Right lobe of liver (tissue), 6 donors: ENCODE measurements around the gene FER. TPM values are rescaled to one million over a fixed set of nuclear protein-coding genes. Genes with fewer than 3 reads are reported as not detected.
"Not testable (repeated sequence)": the region's sequence is repeated elsewhere in the genome, so short reads cannot be mapped to it uniquely, and the experiment has no call there.

Source experiments
- ATAC-seq, 4 donors: fragments of 200-7000 bp; cut with Tn5 transposase; one replicate each; pipeline ENCODE4 v1.9.1; 2020; ENCODE audit warnings: mild to moderate bottlenecking in 4 of 4, moderate library complexity in 4 of 4
- DNase-seq, 3 donors: peaks; one replicate each; pipeline ENCODE4 v3.0.0-alpha.2; 2020
- H3K27ac ChIP-seq, 3 donors: fragments of 200-600 bp; one replicate each; pipeline ENCODE4 v1.8.0; 2022
- H3K27me3 ChIP-seq, 2 donors: fragments of 200-600 bp; one replicate each; pipeline ENCODE4 v1.8.0; 2022
- H3K36me3 ChIP-seq, 4 donors: fragments of 200-600 bp; sonication (generic) in 1 of 4; one replicate each; pipeline versions ENCODE4 v1.5.1 to v1.8.0; 2017 to 2022; ENCODE audit warnings: control low read depth in 1 of 4
- H3K4me1 ChIP-seq, 4 donors: fragments of 200-600 bp; sonication (generic) in 1 of 4; one replicate each; pipeline versions ENCODE4 v1.5.1 to v1.8.0; 2017 to 2022; ENCODE audit warnings: control low read depth in 1 of 4
- H3K4me3 ChIP-seq, 3 donors: fragments of 200-600 bp; one replicate each; pipeline ENCODE4 v1.8.0; 2022
- H3K9me3 ChIP-seq, 4 donors: fragments of 200-600 bp; sonication (generic) in 1 of 4; one replicate each; pipeline versions ENCODE4 v1.5.1 to v1.8.0; 2017 to 2022; ENCODE audit warnings: control low read depth in 1 of 4
- CTCF ChIP-seq, 4 donors: fragments of 200-600 bp in 3 of 4; fragments of 450-650 bp in 1 of 4; IDR thresholded peaks; one replicate each; pipeline versions ENCODE4 v1.5.1 to v1.8.0; 2016 to 2022; ENCODE audit warnings: antibody characterized with exemption in 4 of 4, mild to moderate bottlenecking in 2 of 4
- POLR2A ChIP-seq: fragments of 450-650 bp; IDR thresholded peaks from one replicate; pipeline ENCODE4 v1.6.1; 2017; ENCODE audit warnings: antibody characterized with exemption, mild to moderate bottlenecking
- WGBS: methylation state at CpG from one replicate; pipeline ENCODE4 v1.1.6; 2018; ENCODE audit warnings: low coverage, low lambda C conversion rate; ENCODE audit not compliant: insufficient coverage; ENCODE audit errors: missing lambda C conversion rate; 5-methylcytosine and 5-hydroxymethylcytosine counted together
- intact Hi-C, 2 donors: fragments of 100-400 bp; cut with DNase I; formaldehyde crosslinking; loops; one replicate each; pipeline versions ENCODE4 v1.11.2 to v1.14.1; 2022
- total RNA-seq, 6 experiments: library from RNA; depleted of rRNA in 2 of 6; stranded (reverse); fragments of >200 nt in 2 of 6; fragmentation: NEBNext Ultra II Directional in 3 of 6; extraction: Animal tissue kit (Norgen Biotek cat#: 25700) in 3 of 6; gene quantifications; one replicate each; pipeline versions ENCODE4 v1.1.0 to v1.2.4, GENCODE V29; 2016 to 2023
- donor health status: DM: no; HTN: yes; CAD: no.
- donor health status: DM: no; HTN: no; CAD: no.
- donor health status: DM: no; HTN: no; CAD: no.
- donor health status: DM: no; HTN: yes; CAD: no.
- donor health status: DM: no; HTN: yes; CAD: no.

FER gene
- total RNA-seq, 6 experiments from 2014 or later = 2.6 to 10.9 (median 5.0) TPM

DNA sequence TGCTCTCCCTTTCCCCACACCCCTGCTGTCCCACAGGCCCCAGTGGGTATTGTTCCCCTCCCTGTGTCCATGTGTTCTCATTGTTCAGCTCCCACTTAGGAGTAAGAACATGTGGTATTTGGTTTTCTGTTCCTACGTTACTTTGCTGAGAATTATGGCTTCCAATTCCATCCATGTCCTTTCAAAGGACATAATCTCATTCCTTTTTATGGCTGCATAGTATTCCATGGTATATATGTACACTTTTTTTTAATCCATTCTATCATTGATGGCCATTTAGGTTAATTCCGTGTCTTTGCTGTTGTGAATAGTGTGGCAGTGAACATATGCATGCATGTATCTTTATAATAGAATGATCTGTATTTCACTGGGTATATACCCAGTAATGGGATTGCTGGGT is 25.6 kb downstream of the FER start:
- no peaks in the 10 kb centered on the region for H3K9me3 ChIP-seq
- ATAC-seq = no peak
- no peaks in the 10 kb centered on the region for H3K27me3 ChIP-seq
- DNase-seq = no peak
- 95% methylated on average over 2 of the region's 2 CpGs for WGBS
- H3K27ac ChIP-seq = no peak overlapping the region
- H3K36me3 ChIP-seq = no peaks in the 10 kb centered on the region
- H3K4me3 ChIP-seq = no peak overlapping the region
- no peak for TF ChIP-seq CTCF (IDR thresholded peaks at IDR 0.05)
- no peak for TF ChIP-seq POLR2A
- intact Hi-C loops = no loop called here
- H3K4me1 ChIP-seq = no peaks in the 10 kb centered on the region

DNA sequence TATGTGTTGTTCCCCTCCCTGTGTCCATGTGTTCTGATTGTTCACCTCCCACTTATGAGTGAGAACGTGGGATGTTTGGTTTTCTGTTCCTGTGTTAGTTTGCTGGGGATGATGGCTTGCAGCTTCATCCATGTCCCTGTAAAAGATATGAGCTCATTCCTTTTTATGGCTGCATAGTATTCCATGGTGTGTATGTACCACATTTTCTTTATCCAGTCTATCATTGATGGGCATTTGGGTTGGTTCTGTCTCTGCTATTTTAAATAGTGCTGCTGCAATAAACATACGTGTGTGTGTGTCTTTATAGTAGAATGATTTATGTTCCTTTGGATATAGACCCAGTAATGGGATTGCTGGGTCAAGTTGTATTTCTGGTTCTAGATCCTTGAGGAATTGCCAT is 26.4 kb downstream of the FER start:
- 100% methylated on average over 1 of the region's 2 CpGs for WGBS
- intact Hi-C loops, H3K36me3 ChIP-seq, H3K4me3 ChIP-seq, H3K27ac ChIP-seq, DNase-seq, H3K9me3 ChIP-seq, H3K4me1 ChIP-seq, ATAC-seq, H3K27me3 ChIP-seq: not testable (repeated sequence)

DNA sequence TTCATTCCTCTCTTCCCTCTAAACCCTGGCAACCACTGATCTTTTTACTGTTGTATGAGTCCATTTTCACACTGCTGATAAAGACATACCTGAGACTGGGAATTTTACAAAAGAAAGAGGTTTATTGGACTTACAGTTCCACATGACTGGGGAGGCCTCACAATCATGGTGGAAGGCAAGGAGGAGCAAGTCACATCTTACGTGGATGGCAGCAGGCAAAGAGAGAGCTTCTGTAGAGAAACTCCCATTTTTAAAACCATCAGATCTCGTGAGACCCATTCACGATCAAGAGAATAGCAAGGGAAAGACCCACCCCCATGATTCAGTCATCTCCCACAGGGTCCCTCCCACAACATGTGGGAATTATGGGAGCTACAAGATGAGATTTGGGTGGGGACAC is 29.9 kb downstream of the FER start:
- H3K27me3 ChIP-seq, intact Hi-C loops: not testable (repeated sequence)

DNA sequence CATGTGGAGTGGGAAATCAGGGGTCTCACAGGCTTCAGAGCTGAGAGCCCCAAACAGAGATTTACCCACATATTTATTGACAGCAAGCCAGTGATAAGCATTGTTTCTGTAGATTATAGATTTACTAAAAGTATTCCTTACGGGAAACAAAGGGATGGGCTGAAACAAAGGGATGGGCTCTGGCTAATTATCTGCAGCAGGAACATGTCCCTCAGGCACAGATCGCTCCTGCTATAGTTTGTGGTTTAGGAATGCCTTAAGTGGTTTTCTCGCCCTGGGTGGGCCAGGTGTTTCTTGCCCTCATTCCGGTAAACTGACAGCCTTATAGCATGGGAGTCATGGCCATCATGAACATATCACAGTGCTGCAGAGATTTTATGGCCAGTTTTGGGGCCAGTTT is 36.9 kb downstream of the FER start:
- DNase-seq, H3K4me3 ChIP-seq, H3K4me1 ChIP-seq, intact Hi-C loops, ATAC-seq, H3K27ac ChIP-seq, H3K9me3 ChIP-seq, H3K27me3 ChIP-seq, H3K36me3 ChIP-seq: not testable (repeated sequence)
- WGBS = 94% methylated on average over 4 of the region's 4 CpGs

More for the DNA sequence above, 29.9 kb downstream of the FER start:
- not testable (repeated sequence) for DNase-seq, H3K4me3 ChIP-seq, H3K4me1 ChIP-seq, ATAC-seq, H3K9me3 ChIP-seq, H3K27ac ChIP-seq, H3K36me3 ChIP-seq
- 100% methylated on average over 3 of the region's 3 CpGs for WGBS

GRCh38 chr5:108786806-108787483 is 39.2 kb downstream of the FER start:
- intact Hi-C loops = no loop called here
- Histone ChIP-seq H3K36me3 (peaks cover 0 to 2% (median 0%) of the 10 kb centered on the region in 4 donors), H3K4me1 (no peaks in the 10 kb centered on the region), H3K27me3 (no peaks in the 10 kb centered on the region), H3K9me3 (no peaks in the 10 kb centered on the region), H3K4me3 (no peak overlapping the region), H3K27ac (no peak overlapping the region)
- WGBS = 89% methylated on average over 5 of the region's 12 CpGs
- DNase-seq (no peak), ATAC-seq (no peak)
- TF ChIP-seq POLR2A (no peak), CTCF (IDR thresholded peaks at IDR 0.05) (no peak)

DNA sequence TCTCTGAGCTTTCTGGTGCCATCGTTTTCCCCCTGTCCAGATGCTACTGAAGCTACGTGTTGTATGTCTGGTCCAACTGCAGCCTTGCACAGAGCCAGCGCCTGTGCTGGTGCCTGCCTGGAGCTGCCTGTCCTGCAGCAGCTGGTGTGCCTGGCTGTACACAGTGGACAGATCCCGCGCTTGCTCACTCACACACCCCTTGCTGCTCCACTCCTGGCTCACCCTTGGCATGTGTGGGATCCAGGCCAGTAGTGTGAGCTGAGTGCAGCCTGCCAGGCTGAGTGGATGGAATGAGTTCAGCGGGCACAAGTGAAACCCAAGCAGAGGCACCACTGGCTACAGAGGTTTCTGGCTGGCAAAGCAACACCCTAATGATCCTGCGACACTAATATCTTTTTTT is 40.4 kb downstream of the FER start:
- DNase-seq (peak in 2 of 3 donors; percentile 44 to 78), ATAC-seq (peak; percentile 70 to 94 (median 82))
- WGBS = 92% methylated on average over 5 of the region's 7 CpGs
- H3K27ac ChIP-seq = no peak overlapping the region
- intact Hi-C loops = no loop called here
- no peaks in the 10 kb centered on the region for H3K27me3 ChIP-seq
- peaks cover 0 to 2% (median 0%) of the 10 kb centered on the region in 4 donors for H3K36me3 ChIP-seq
- no peak overlapping the region for H3K4me3 ChIP-seq
- TF ChIP-seq CTCF (IDR thresholded peaks at IDR 0.05) = no peak
- TF ChIP-seq POLR2A = no peak
- no peaks in the 10 kb centered on the region for H3K9me3 ChIP-seq
- H3K4me1 ChIP-seq = no peaks in the 10 kb centered on the region
